ENCODE measurements around the gene ADGRA1.

The ADGRA1 gene

DNA sequence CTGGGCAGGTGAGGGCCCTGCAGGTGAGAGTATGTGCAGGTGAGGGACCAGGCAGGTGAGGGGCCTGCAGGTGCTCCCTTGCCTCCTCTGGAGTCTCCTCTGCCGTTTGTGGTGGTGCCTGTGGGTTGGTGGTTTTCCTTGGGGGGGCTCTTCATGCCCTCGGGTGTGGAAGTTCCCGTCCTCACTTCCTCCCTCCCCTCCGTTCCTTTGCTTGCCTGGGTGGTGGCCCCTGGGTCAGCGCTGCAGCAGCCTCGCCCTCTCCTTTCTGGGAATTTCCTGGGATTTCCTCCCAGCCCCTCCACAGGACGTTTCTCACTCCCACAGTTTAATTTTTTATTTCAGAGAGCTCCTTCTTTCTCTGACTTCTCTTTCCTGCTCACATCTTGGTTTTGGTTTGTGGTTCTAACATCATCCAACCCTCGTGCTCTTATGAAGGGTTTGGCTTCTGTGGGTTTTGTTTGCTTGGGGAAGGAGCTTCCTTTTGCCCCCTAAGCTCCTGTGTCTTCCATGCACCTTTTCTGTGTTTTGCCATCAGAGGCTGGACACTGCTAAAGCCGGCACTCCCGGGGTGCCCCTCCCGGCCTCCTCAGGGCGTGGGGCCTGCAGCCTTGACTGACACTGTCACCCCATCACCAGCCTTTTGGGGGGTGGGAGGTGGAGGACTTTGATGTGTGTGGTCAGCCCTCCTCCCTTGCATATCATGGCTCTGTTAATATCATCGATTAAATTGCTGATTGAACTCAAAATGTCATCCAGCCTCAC, 29.2 kb upstream of the ADGRA1 start:
- Histone ChIP-seq H3K4me1 (ENCODE audit: insufficient read depth, low read length, poor library complexity, severe bottlenecking) (peaks cover 3% of the 10 kb centered on the region), H3K9ac (ENCODE audit: low read depth, low read length, poor library complexity, severe bottlenecking) (no peak overlapping the region), H3K4me2 (ENCODE audit: low read depth, low read length, poor library complexity, severe bottlenecking) (peak overlapping the region; percentile 58), H3K9me3 (ENCODE audit: insufficient read depth, low read depth, low read length) (peaks cover 2% of the 10 kb centered on the region; the same call in 1 of the 2 replicates), H4K20me1 (ENCODE audit: insufficient read depth, low read length, poor library complexity, severe bottlenecking) (no peaks in the 10 kb centered on the region), H3K27me3 (ENCODE audit: insufficient read depth, low read length, poor library complexity, severe bottlenecking) (no peaks in the 10 kb centered on the region), H2AFZ (ENCODE audit: low read length) (0 out of 2 replicates have a peak overlapping the region, but pooled peaks have one; percentile 40), H3K4me3 (ENCODE audit: low read length, poor library complexity, severe bottlenecking) (peak overlapping the region; percentile 47), H3K79me2 (ENCODE audit: insufficient read depth, low read length) (no peaks in the 10 kb centered on the region), H3K9me2 (replicated peaks; ENCODE audit: low read depth, low read length) (no peaks in the 10 kb centered on the region), H3F3A (ENCODE audit: low read depth) (no peaks in the 10 kb centered on the region), H3K36me3 (ENCODE audit: insufficient read depth, low read length) (no peaks in the 10 kb centered on the region)
- TF ChIP-seq, protein P1, sequence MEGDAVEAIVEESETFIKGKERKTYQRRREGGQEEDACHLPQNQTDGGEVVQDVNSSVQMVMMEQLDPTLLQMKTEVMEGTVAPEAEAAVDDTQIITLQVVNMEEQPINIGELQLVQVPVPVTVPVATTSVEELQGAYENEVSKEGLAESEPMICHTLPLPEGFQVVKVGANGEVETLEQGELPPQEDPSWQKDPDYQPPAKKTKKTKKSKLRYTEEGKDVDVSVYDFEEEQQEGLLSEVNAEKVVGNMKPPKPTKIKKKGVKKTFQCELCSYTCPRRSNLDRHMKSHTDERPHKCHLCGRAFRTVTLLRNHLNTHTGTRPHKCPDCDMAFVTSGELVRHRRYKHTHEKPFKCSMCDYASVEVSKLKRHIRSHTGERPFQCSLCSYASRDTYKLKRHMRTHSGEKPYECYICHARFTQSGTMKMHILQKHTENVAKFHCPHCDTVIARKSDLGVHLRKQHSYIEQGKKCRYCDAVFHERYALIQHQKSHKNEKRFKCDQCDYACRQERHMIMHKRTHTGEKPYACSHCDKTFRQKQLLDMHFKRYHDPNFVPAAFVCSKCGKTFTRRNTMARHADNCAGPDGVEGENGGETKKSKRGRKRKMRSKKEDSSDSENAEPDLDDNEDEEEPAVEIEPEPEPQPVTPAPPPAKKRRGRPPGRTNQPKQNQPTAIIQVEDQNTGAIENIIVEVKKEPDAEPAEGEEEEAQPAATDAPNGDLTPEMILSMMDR (conservative IDR thresholded peaks at IDR 0.05; ENCODE audit: low read length): no peak
- no peak for TF ChIP-seq EZH2phosphoT487 (IDR thresholded peaks at IDR 0.05; ENCODE audit: borderline replicate concordance)

DNA sequence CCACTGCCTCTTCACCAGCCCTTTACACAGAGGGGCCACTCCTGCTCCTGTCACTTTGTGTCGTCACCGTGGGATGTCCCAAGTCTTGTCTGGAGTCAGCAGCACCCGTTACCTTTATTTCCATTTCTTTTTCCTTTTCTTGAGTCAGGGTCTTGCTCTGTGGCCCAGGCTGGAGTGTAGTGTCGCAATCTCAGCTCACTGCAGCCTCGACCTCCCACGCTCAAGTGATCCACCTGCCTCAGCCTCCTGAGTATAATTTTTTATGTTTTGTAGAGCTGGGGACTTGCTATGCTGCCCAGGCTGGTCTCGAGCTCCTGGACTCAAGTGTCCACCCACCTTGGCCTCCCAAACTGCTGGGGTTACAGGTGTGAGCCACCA, 28.6 kb upstream of the ADGRA1 start:
- Histone ChIP-seq H3K79me2 (ENCODE audit: insufficient read depth, low read length) (no peaks in the 10 kb centered on the region), H3K9me3 (ENCODE audit: insufficient read depth, low read depth, low read length) (peaks cover 2% of the 10 kb centered on the region; the same call in 1 of the 2 replicates), H3K4me3 (ENCODE audit: low read length, poor library complexity, severe bottlenecking) (no peak overlapping the region), H3K27me3 (ENCODE audit: insufficient read depth, low read length, poor library complexity, severe bottlenecking) (no peaks in the 10 kb centered on the region), H4K20me1 (ENCODE audit: insufficient read depth, low read length, poor library complexity, severe bottlenecking) (no peaks in the 10 kb centered on the region), H2AFZ (ENCODE audit: low read length) (no peak overlapping the region), H3K4me2 (ENCODE audit: low read depth, low read length, poor library complexity, severe bottlenecking) (peak overlapping the region; percentile 58), H3F3A (ENCODE audit: low read depth) (no peaks in the 10 kb centered on the region), H3K9ac (ENCODE audit: low read depth, low read length, poor library complexity, severe bottlenecking) (no peak overlapping the region), H3K4me1 (ENCODE audit: insufficient read depth, low read length, poor library complexity, severe bottlenecking) (peaks cover 3% of the 10 kb centered on the region), H3K9me2 (replicated peaks; ENCODE audit: low read depth, low read length) (no peaks in the 10 kb centered on the region), H3K36me3 (ENCODE audit: insufficient read depth, low read length) (no peaks in the 10 kb centered on the region)
- TF ChIP-seq, protein P1 (conservative IDR thresholded peaks at IDR 0.05; ENCODE audit: low read length): no peak
- TF ChIP-seq EZH2phosphoT487 (IDR thresholded peaks at IDR 0.05; ENCODE audit: borderline replicate concordance): no peak

DNA sequence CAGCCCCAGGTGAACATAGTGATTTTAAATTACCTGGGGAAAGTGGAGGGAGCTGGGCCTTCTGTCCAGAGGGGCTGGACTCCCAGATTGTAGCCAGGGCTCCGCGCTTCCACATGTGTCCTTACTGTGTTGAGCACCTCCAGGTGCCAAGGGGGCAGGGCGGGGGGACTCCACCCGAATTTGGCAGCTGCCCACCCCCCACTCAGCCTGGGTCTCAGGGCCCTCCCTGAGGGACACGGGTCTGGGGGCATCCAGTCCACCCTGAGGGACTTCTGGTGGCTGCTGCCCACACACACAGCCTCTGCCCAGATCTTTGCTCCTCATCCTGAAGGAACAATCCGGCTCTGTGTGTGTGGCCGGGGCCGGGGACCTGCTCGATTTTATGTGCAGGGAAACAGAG, 28.2 kb upstream of the ADGRA1 start:
- Histone ChIP-seq H3K4me2 (ENCODE audit: low read depth, low read length, poor library complexity, severe bottlenecking) (no peak overlapping the region), H3K79me2 (ENCODE audit: insufficient read depth, low read length) (no peaks in the 10 kb centered on the region), H3K27me3 (ENCODE audit: insufficient read depth, low read length, poor library complexity, severe bottlenecking) (no peaks in the 10 kb centered on the region), H3K9ac (ENCODE audit: low read depth, low read length, poor library complexity, severe bottlenecking) (no peak overlapping the region), H3K9me3 (ENCODE audit: insufficient read depth, low read depth, low read length) (peaks cover 2% of the 10 kb centered on the region; the same call in 1 of the 2 replicates), H3F3A (ENCODE audit: low read depth) (no peaks in the 10 kb centered on the region), H3K9me2 (replicated peaks; ENCODE audit: low read depth, low read length) (no peaks in the 10 kb centered on the region), H3K4me3 (ENCODE audit: low read length, poor library complexity, severe bottlenecking) (no peak overlapping the region), H2AFZ (ENCODE audit: low read length) (no peak overlapping the region), H4K20me1 (ENCODE audit: insufficient read depth, low read length, poor library complexity, severe bottlenecking) (no peaks in the 10 kb centered on the region), H3K4me1 (ENCODE audit: insufficient read depth, low read length, poor library complexity, severe bottlenecking) (peaks cover 3% of the 10 kb centered on the region), H3K36me3 (ENCODE audit: insufficient read depth, low read length) (no peaks in the 10 kb centered on the region)
- TF ChIP-seq EZH2phosphoT487 (IDR thresholded peaks at IDR 0.05; ENCODE audit: borderline replicate concordance): no peak
- TF ChIP-seq, protein P1 (conservative IDR thresholded peaks at IDR 0.05; ENCODE audit: low read length): no peak
